Cardiac muscle cell (in vitro differentiated cells and primary cell): ENCODE measurements around the gene PSMB4. TPM values are rescaled to one million over a fixed set of nuclear protein-coding genes. Genes with fewer than 3 reads are reported as not detected.

ENCODE experiments used
- DNase-seq, 2 donors: peaks; one replicate each; pipeline versions ENCODE4 v3.0.0 to v3.0.0-alpha.2; 2010 to 2017; ENCODE audit warnings: low read depth in 1 of 2, low spot score in 1 of 2
- H3K27ac ChIP-seq: fragments of 200-600 bp; sonication (generic); 2 replicates; pipeline ENCODE4 v1.5.1; 2016
- H3K27me3 ChIP-seq: fragments of 200-600 bp; sonication (generic); 2 replicates; pipeline ENCODE4 v1.6.0; 2016; ENCODE audit warnings: control low read depth
- H3K36me3 ChIP-seq: fragments of 200-600 bp; sonication (generic); 2 replicates; pipeline ENCODE4 v1.5.1; 2016; ENCODE audit warnings: control low read depth
- H3K4me1 ChIP-seq: fragments of 200-600 bp; sonication (generic); 2 replicates; pipeline ENCODE4 v1.8.1; 2017; ENCODE audit warnings: low read depth, mild to moderate bottlenecking, mixed run types
- H3K4me3 ChIP-seq: fragments of 200-600 bp; sonication (generic); 2 replicates; pipeline ENCODE4 v1.5.1; 2016; ENCODE audit warnings: mild to moderate bottlenecking
- H3K9me3 ChIP-seq: fragments of 200-600 bp; sonication (generic); 2 replicates; pipeline ENCODE4 v1.5.1; 2017; ENCODE audit warnings: low read depth, mild to moderate bottlenecking, control low read depth
- polyA plus RNA-seq: library from polyadenylated mRNA; unstranded; fragments of >200 nt; fragmentation: Nextera tagmentation; extraction: Ambion mirVana; gene quantifications from 2 replicates; pipeline ENCODE4 v1.2.1, GENCODE V29; 2016
- total RNA-seq: library from RNA; depleted of rRNA; stranded (reverse); fragments of >200 nt; gene quantifications from 2 replicates; pipeline ENCODE4 v1.2.3, GENCODE V29; 2016
- TF ChIP-seq, protein P1 (sequence below): IDR thresholded peaks from 2 replicates; pipeline ENCODE4 v1.5.1; 2012; ENCODE audit warnings: low read depth, mild to moderate bottlenecking, low read length

The PSMB4 gene
- total and polyA plus RNA-seq, 2 experiments from 2014 or later = 104 to 220 TPM

DNA sequence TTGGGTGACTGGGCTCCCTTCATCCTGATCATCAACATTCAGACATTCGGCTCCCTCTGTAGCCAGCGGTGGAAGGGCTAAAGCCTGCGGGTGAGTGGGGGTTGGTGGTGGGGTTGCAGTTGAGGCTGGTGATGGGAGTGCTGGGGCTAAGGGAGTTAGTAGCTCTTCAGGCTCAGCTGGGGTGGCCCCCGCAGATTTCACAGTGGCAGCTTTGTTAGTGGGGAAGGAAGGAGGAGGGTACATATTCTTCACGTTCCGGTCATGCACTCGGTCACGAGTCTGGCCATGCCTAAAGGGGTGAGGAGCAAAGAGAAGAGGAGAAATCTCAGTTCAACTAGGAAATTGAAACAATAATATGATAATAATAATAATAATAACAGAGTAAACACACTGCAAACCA is 6.8 kb downstream of the PSMB4 start:
- H3K36me3 ChIP-seq = peaks cover 92% of the 10 kb centered on the region
- no peak overlapping the region for H3K27ac ChIP-seq
- H3K4me1 ChIP-seq = no peaks in the 10 kb centered on the region
- H3K4me3 ChIP-seq = no peak overlapping the region
- TF ChIP-seq, protein P1, sequence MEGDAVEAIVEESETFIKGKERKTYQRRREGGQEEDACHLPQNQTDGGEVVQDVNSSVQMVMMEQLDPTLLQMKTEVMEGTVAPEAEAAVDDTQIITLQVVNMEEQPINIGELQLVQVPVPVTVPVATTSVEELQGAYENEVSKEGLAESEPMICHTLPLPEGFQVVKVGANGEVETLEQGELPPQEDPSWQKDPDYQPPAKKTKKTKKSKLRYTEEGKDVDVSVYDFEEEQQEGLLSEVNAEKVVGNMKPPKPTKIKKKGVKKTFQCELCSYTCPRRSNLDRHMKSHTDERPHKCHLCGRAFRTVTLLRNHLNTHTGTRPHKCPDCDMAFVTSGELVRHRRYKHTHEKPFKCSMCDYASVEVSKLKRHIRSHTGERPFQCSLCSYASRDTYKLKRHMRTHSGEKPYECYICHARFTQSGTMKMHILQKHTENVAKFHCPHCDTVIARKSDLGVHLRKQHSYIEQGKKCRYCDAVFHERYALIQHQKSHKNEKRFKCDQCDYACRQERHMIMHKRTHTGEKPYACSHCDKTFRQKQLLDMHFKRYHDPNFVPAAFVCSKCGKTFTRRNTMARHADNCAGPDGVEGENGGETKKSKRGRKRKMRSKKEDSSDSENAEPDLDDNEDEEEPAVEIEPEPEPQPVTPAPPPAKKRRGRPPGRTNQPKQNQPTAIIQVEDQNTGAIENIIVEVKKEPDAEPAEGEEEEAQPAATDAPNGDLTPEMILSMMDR = no peak
- no peaks in the 10 kb centered on the region for H3K27me3 ChIP-seq
- H3K9me3 ChIP-seq = no peaks in the 10 kb centered on the region
- no peak for DNase-seq

DNA sequence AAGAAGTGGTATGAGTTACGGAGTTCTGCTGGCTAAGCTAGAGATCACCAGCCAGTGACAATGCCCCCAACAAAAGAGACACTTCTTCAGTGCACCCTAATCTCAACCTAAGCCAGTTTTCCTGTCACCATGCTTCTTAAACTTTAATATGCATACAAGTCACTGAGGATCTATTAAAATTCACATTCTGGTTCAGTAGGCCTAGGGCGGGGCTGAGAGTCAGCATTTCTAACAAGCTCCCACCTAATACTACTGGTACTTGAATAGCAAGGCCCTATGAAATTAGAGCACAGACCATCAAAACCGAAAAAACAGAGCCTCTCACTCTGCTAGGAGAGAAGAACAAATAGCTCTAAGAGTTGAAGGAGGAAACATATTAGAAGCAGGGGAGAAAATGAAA is 7.9 kb downstream of the PSMB4 start:
- Histone ChIP-seq H3K4me1 (no peaks in the 10 kb centered on the region), H3K4me3 (no peak overlapping the region), H3K27me3 (no peaks in the 10 kb centered on the region), H3K9me3 (no peaks in the 10 kb centered on the region), H3K36me3 (peaks cover 92% of the 10 kb centered on the region), H3K27ac (no peak overlapping the region)
- TF ChIP-seq, protein P1 = no peak
- no peak for DNase-seq

DNA sequence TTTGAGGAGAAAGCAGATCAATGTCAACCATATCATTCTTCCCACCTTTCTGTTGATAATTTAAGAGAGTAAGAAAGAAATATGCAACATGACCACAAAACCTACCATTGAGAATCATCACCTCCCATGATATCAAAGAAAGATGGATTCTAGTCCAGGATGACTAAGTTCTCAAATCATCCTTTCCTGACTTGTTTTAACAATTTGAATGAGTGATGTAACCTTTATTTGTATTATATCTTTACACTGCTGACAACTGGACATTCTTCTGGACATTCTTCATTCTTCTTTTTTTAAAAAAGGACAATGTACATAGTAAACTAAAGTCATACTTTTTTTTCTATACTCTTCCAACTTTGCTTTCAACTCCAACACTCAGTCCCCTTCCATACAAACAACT is 9.5 kb downstream of the PSMB4 start:
- H3K4me3 ChIP-seq = no peak overlapping the region
- DNase-seq = no peak
- H3K4me1 ChIP-seq = no peaks in the 10 kb centered on the region
- TF ChIP-seq, protein P1 = no peak
- H3K36me3 ChIP-seq = peaks cover 94% of the 10 kb centered on the region
- no peaks in the 10 kb centered on the region for H3K9me3 ChIP-seq
- H3K27me3 ChIP-seq = no peaks in the 10 kb centered on the region
- no peak overlapping the region for H3K27ac ChIP-seq

DNA sequence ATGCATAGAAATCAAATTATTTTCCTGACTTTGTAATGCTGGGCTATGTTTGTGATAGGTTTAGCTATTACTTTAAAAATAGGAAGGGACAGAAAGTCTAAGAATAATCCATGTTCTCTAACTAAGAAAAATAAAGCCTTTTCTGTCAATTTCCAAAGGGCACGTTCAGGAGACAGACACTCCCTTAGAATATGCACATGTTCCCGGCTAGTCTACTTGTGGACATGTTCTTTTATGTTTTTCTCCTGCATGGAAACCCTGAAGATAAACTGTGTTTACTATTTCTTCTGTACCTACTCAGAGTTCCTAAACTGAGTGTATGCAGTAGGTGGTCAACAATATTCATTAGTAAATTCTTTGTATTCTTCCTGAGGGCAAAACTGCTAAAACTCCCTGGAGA is 12.5 kb downstream of the PSMB4 start:
- H3K27me3 ChIP-seq = no peaks in the 10 kb centered on the region
- no peak overlapping the region for H3K27ac ChIP-seq
- H3K4me3 ChIP-seq = no peak overlapping the region
- H3K4me1 ChIP-seq = no peaks in the 10 kb centered on the region
- no peak for DNase-seq
- H3K36me3 ChIP-seq = peaks cover 78% of the 10 kb centered on the region
- H3K9me3 ChIP-seq = no peaks in the 10 kb centered on the region
- TF ChIP-seq, protein P1 = no peak

DNA sequence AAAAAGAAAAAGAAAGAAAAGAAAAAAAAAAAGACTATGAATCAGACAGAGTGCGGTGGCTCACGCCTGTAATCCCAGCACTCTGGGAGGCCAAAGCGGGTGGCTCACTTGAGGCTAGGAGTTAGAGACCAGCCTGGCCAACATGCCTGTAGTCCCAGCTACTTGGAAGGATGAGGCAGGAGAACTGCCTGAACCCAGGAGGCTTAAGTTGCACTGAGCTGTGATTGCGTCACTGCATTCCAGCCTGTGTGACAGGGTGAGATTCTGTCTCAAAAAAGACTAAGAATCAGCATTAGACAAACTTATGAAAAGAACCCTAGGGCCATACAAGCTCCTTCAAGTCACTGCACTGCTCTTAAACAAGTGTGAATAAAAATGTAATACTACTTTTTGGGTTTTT is 16.9 kb downstream of the PSMB4 start:
- TF ChIP-seq, protein P1 = no peak
- Histone ChIP-seq H3K4me3 (no peak overlapping the region), H3K9me3 (no peaks in the 10 kb centered on the region), H3K27me3 (no peaks in the 10 kb centered on the region), H3K27ac (no peak overlapping the region), H3K4me1 (no peaks in the 10 kb centered on the region), H3K36me3 (peaks cover 56% of the 10 kb centered on the region)
- peak in 1 of 2 donors; percentile 84 for DNase-seq

DNA sequence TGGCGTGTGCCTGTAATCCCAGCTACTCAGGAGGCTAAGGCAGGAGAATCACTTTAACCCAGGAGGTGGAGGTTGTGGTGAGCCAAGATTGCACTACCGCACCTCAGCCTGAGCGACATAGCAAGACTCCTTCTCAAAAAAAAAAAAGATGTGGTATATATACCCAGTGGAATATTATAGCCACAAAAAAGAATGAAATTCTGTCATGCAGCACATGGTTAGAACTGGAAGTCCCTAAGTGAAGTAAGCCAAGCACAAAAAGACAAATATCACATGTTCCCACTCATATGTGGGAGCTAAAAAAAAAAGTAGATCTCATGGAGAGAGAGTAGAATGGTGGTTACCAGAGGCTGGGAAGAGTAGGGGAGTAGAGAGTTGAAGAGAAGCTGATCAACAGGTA is 18.7 kb downstream of the PSMB4 start:
- H3K4me1 ChIP-seq = no peaks in the 10 kb centered on the region
- no peak overlapping the region for H3K27ac ChIP-seq
- TF ChIP-seq, protein P1 = no peak
- no peak overlapping the region for H3K4me3 ChIP-seq
- H3K27me3 ChIP-seq = no peaks in the 10 kb centered on the region
- peaks cover 58% of the 10 kb centered on the region for H3K36me3 ChIP-seq
- no peak for DNase-seq
- no peaks in the 10 kb centered on the region for H3K9me3 ChIP-seq
